ENCODE results near the gene TPRN. TPM values are rescaled to one million over a fixed set of nuclear protein-coding genes. Genes with fewer than 3 reads are reported as not detected.
A peak's percentile ranks its signal among the peaks of the same experiment; 100 is the strongest.

Gene TPRN
- total RNA-seq, 1 donor from 2014 or later, result 3.4 TPM

DNA sequence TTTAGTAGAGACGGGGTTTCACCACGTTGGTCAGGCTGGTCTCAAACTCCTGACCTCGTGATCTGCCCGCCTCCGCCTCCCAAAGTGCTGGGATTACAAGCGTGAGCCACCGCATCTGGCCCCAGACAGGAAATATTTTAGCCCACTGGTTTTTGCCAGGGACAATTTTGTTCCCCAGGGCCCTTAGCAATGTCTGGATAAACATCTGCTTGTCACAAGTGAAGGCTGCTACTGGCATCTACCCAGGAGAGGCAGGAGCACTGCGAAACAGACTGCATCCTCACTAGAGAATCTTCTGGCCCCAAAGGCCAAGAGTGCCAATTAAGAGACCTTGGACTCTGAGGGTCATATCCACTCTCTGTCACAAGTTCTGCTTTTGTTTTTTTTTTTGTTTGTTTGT is 2.4 kb upstream of the TPRN start:
- Histone ChIP-seq H2AFZ (replicated peaks) (no peak overlapping the region), H3K4me1 (peaks cover 27% of the 10 kb centered on the region), H3K9ac (no peak overlapping the region), H3K36me3 (no peaks in the 10 kb centered on the region), H3K27me3 (peaks cover 7% of the 10 kb centered on the region), H4K20me1 (ENCODE audit: low read depth) (peaks cover 44% of the 10 kb centered on the region), H3K4me3 (no peak overlapping the region), H3K27ac (no peak overlapping the region), H3F3A (ENCODE audit: low read depth) (peaks cover 34% of the 10 kb centered on the region), H3K4me2 (no peak overlapping the region), H3K79me2 (ENCODE audit: low read depth) (peaks cover 71% of the 10 kb centered on the region), H3K9me3 (ENCODE audit: low read depth) (no peaks in the 10 kb centered on the region)
- no peaks in the 10 kb centered on the region for H3K9me3 Mint-ChIP-seq
- peaks cover 34% of the 10 kb centered on the region for H3K4me1 Mint-ChIP-seq
- no peak overlapping the region for H3K27ac Mint-ChIP-seq
- DNase-seq (ENCODE audit: low spot score), result no peak
- H3K27me3 Mint-ChIP-seq (ENCODE audit: insufficient read depth, low read depth), result peaks cover 15% of the 10 kb centered on the region
- peak overlapping the region; percentile 97 for H3K4me3 Mint-ChIP-seq
- peaks cover 7% of the 10 kb centered on the region for H3K36me3 Mint-ChIP-seq
- TF ChIP-seq EZH2phosphoT487 (IDR thresholded peaks at IDR 0.05), result no peak
- no peak for TF ChIP-seq EZH2 (IDR thresholded peaks at IDR 0.05)
- TF ChIP-seq, protein P1, sequence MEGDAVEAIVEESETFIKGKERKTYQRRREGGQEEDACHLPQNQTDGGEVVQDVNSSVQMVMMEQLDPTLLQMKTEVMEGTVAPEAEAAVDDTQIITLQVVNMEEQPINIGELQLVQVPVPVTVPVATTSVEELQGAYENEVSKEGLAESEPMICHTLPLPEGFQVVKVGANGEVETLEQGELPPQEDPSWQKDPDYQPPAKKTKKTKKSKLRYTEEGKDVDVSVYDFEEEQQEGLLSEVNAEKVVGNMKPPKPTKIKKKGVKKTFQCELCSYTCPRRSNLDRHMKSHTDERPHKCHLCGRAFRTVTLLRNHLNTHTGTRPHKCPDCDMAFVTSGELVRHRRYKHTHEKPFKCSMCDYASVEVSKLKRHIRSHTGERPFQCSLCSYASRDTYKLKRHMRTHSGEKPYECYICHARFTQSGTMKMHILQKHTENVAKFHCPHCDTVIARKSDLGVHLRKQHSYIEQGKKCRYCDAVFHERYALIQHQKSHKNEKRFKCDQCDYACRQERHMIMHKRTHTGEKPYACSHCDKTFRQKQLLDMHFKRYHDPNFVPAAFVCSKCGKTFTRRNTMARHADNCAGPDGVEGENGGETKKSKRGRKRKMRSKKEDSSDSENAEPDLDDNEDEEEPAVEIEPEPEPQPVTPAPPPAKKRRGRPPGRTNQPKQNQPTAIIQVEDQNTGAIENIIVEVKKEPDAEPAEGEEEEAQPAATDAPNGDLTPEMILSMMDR (IDR thresholded peaks at IDR 0.05), result no peak

DNA sequence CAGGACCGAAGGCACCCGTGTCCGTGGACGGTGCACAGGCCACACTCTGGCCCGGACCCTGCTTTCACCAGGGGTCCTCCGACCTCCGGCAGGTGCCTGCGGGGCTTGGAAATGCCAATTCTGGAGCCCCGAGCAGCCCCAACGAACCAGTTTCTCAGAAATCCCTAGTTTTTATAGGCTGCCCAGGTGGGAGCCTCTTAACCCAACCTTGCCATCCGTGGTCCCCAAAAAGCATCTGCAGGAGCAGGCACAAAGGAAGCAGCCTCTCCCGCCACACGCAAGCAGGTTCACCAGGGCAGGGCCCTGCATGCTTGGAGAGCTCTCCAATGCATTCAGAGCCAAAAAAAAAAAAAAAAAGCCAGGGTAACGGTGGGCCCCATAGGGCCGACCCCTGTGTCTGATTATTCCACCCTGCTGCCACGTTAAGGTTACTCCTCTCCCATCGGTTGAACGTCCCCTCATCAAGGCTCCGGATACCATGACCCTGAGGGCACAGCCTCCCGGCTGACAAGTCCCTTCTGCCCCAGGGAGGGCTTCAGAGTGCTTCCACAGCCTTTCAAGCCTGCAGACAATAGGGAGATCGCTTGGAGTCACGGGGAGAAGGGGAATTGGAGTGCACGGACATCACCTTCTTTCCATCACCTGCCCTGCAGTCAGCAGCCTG is 796 bp upstream of the TPRN start:
- peaks cover 7% of the 10 kb centered on the region for H3K27me3 ChIP-seq
- no peaks in the 10 kb centered on the region for H3K9me3 ChIP-seq (ENCODE audit: low read depth)
- no peaks in the 10 kb centered on the region for H3K36me3 ChIP-seq
- peaks cover 60% of the 10 kb centered on the region for H4K20me1 ChIP-seq (ENCODE audit: low read depth)
- H3K4me1 ChIP-seq, result peaks cover 23% of the 10 kb centered on the region
- no peak for TF ChIP-seq EZH2 (IDR thresholded peaks at IDR 0.05)
- Mint-ChIP-seq H3K27me3 (ENCODE audit: insufficient read depth, low read depth) (peaks cover 11% of the 10 kb centered on the region), H3K4me3 (peak overlapping the region; percentile 84), H3K9me3 (no peaks in the 10 kb centered on the region), H3K4me1 (peaks cover 28% of the 10 kb centered on the region), H3K36me3 (peaks cover 4% of the 10 kb centered on the region), H3K27ac (no peak overlapping the region)
- H3K27ac ChIP-seq, result no peak overlapping the region
- H2AFZ ChIP-seq (replicated peaks), result no peak overlapping the region
- H3K9ac ChIP-seq, result peak overlapping the region; percentile 41
- DNase-seq (ENCODE audit: low spot score), result peak; percentile 48
- peaks cover 66% of the 10 kb centered on the region for H3K79me2 ChIP-seq (ENCODE audit: low read depth)
- H3K4me3 ChIP-seq, result peak overlapping the region; percentile 60
- H3K4me2 ChIP-seq, result peak overlapping the region; percentile 93
- H3F3A ChIP-seq (ENCODE audit: low read depth), result peaks cover 34% of the 10 kb centered on the region

DNA sequence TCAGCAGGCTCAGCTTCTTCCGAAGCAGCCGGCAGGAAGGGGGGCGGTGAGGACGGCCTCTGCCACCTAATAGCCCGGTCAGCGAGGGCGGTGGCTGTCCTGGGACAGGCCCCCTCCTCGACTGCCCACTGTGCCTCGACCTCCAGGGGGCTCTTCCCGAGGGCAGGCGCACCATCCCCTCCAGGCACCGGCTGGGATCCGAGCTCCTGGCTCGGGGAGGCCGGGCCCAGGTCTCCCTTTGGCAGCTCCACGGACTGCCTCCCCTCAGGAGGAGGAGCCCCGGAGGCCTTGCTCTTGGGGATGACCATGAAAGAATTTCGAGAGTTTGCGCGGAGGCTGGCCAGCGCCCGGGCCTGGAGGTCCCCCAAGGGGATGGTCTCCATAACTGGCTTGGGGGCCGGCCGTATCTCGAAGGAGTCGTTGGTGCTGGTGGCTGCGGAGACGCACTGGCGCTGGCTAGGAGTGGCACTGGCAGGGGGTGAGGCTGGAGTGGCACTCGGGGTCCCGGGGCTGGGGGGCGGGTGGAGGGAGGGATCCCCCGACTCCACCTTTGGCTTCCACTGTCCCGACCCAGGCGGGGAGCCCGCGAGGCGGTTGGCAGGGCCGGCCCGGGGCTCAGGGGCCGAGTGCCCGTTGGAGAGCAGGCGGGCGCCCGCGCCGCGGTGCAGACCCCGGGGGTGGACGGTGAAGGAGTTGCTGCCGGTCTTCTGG is 975 bp downstream of the TPRN start:
- peaks cover 18% of the 10 kb centered on the region for H3K4me1 ChIP-seq

More for the DNA sequence above, 975 bp downstream of the TPRN start:
- H2AFZ ChIP-seq (replicated peaks), result no peak overlapping the region
- H3K27ac ChIP-seq, result no peak overlapping the region
- peak overlapping the region; percentile 85 for H3K4me2 ChIP-seq
- H3K27ac Mint-ChIP-seq, result no peak overlapping the region
- H3K27me3 ChIP-seq, result peaks cover 7% of the 10 kb centered on the region
- no peak for TF ChIP-seq EZH2phosphoT487 (IDR thresholded peaks at IDR 0.05)
- TF ChIP-seq EZH2 (IDR thresholded peaks at IDR 0.05), result no peak
- TF ChIP-seq, protein P1 (IDR thresholded peaks at IDR 0.05), result no peak
- DNase-seq (ENCODE audit: low spot score), result peak; percentile 32
- H3F3A ChIP-seq (ENCODE audit: low read depth), result peaks cover 30% of the 10 kb centered on the region
- H3K4me3 Mint-ChIP-seq, result peak overlapping the region; percentile 86
- no peak overlapping the region for H3K9ac ChIP-seq
- H3K79me2 ChIP-seq (ENCODE audit: low read depth), result peaks cover 51% of the 10 kb centered on the region
- H3K27me3 Mint-ChIP-seq (ENCODE audit: insufficient read depth, low read depth), result peaks cover 8% of the 10 kb centered on the region
- H4K20me1 ChIP-seq (ENCODE audit: low read depth), result peaks cover 71% of the 10 kb centered on the region
- H3K9me3 Mint-ChIP-seq, result no peaks in the 10 kb centered on the region
- no peaks in the 10 kb centered on the region for H3K9me3 ChIP-seq (ENCODE audit: low read depth)
- peaks cover 4% of the 10 kb centered on the region for H3K36me3 Mint-ChIP-seq
- H3K36me3 ChIP-seq, result no peaks in the 10 kb centered on the region
- peaks cover 24% of the 10 kb centered on the region for H3K4me1 Mint-ChIP-seq
- H3K4me3 ChIP-seq, result peak overlapping the region; percentile 57

Data from neural progenitor cell (in vitro differentiated cells).